ENCODE measurements around the gene GDI2.

GRCh38 chr10:5812283-5813090 is 747 bp downstream of the GDI2 start:
- TF ChIP-seq CTCF (conservative IDR thresholded peaks at IDR 0.05) (no peak), EZH2 (IDR thresholded peaks at IDR 0.05; ENCODE audit: low read depth) (no peak)

Measured in PC-9 (cell line).